Panc1 (cell line): ENCODE measurements around the gene PROX2. TPM values are rescaled to one million over a fixed set of nuclear protein-coding genes. Genes with fewer than 3 reads are reported as not detected.

Experiments used
- ATAC-seq: fragments of 200-7000 bp; cut with Tn5 transposase; 2 replicates; pipeline ENCODE4 v1.9.1; 2020; ENCODE audit warnings: mild to moderate bottlenecking, moderate library complexity
- BruUV-seq: library from RNA; stranded (reverse); fragments of 400-500 nt; replicated peaks from 2 replicates; lab custom pipeline; 2021; lab: Mats Ljungman, UMichigan
- CTCF ChIA-PET: fragments of 300-600 bp; sonication (Branson Sonifier 250); formaldehyde crosslinking; loops from one replicate; lab custom pipeline; 2022; ENCODE audit warnings: antibody characterized with exemption; lab: Charles Lee
- POLR2A ChIA-PET: fragments of 300-600 bp; sonication (Branson Sonifier 250); formaldehyde crosslinking; loops from one replicate; lab custom pipeline; 2022; ENCODE audit warnings: antibody characterized with exemption; lab: Charles Lee
- DNase-seq: peaks from one replicate; pipeline ENCODE4 v3.0.0-alpha.2; 2010; ENCODE audit warnings: low read depth, low spot score
- H3K27ac ChIP-seq: 2 replicates; pipeline ENCODE4 v1.5.1; 2011; ENCODE audit warnings: mild to moderate bottlenecking, low read length, inconsistent platforms
- H3K27me3 ChIP-seq: fragments of 200-500 bp; sonication (Bioruptor generic); 2 replicates; pipeline ENCODE4 v1.6.0; 2014; ENCODE audit warnings: low read length, inconsistent platforms; ENCODE audit not compliant: control insufficient read depth, insufficient read depth
- H3K36me3 ChIP-seq: fragments of 200-500 bp; sonication (Bioruptor generic); 2 replicates; pipeline ENCODE4 v1.5.1; 2014; ENCODE audit warnings: inconsistent platforms, mild to moderate bottlenecking, low read length, moderate library complexity; ENCODE audit not compliant: control insufficient read depth, insufficient read depth
- H3K4me1 ChIP-seq: 2 replicates; pipeline ENCODE4 v1.5.1; 2011; ENCODE audit warnings: inconsistent platforms, mild to moderate bottlenecking, low read length, moderate library complexity; ENCODE audit not compliant: control insufficient read depth, insufficient read depth
- H3K4me3 ChIP-seq, 2 experiments: 2 replicates each; pipeline ENCODE4 v1.5.1; 2011 to 2012; ENCODE audit warnings: low read depth in 2 of 2, low read length in 2 of 2, mild to moderate bottlenecking in 2 of 2, inconsistent platforms in 1 of 2, moderate library complexity in 1 of 2
- H3K9me3 ChIP-seq: fragments of 200-500 bp; sonication (Bioruptor generic); 2 replicates; pipeline ENCODE4 v1.5.1; 2014; ENCODE audit warnings: low read depth, mild to moderate bottlenecking, inconsistent platforms, low read length, moderate library complexity; ENCODE audit not compliant: control insufficient read depth, insufficient read depth
- POLR2AphosphoS5 ChIP-seq: IDR thresholded peaks from 2 replicates; pipeline ENCODE4 v1.6.1; 2012; ENCODE audit warnings: mild to moderate bottlenecking, low read depth, low read length, moderate library complexity
- SIN3A ChIP-seq: IDR thresholded peaks from 2 replicates; pipeline ENCODE4 v1.6.1; 2012; ENCODE audit warnings: low read depth, mild to moderate bottlenecking, low read length, moderate library complexity, borderline replicate concordance; ENCODE audit not compliant: insufficient read depth
- TCF7L2 ChIP-seq: IDR thresholded peaks from 2 replicates; pipeline ENCODE4 v1.6.1; 2011; ENCODE audit warnings: mild to moderate bottlenecking, low read depth, low read length, inconsistent platforms
- in situ Hi-C: cut with HindIII; loops from 2 replicates; pipeline ENCODE4 v1.10.0; 2016; ENCODE audit warnings: low sequenced_read_pairs, low pct_unique_long_range_greater_than_20kb
- intact Hi-C: fragments of 100-400 bp; cut with micrococcal nuclease; formaldehyde crosslinking; loops from one replicate; pipeline ENCODE4 v1.10.0; 2022; ENCODE audit not compliant: unreplicated experiment
- total RNA-seq: library from RNA; stranded (reverse); gene quantifications from one replicate; pipeline ENCODE4 v1.2.1, GENCODE V29; 2021; ENCODE audit not compliant: unreplicated experiment
- TF ChIP-seq, protein P1 (sequence below), 2 experiments: IDR thresholded peaks; 2 replicates each; pipeline ENCODE4 v1.6.1; 2011 to 2012; ENCODE audit warnings: low read depth in 2 of 2, control low read depth in 1 of 2, low read length in 1 of 2, mild to moderate bottlenecking in 1 of 2, moderate library complexity in 1 of 2; ENCODE audit not compliant: insufficient read depth in 1 of 2
- TF ChIP-seq, protein P2 (sequence below): fragments of 450-650 bp; IDR thresholded peaks from 2 replicates; pipeline ENCODE4 v1.5.1; 2017; ENCODE audit warnings: mild to moderate bottlenecking

PROX2 gene
- total RNA-seq, 1 experiment from 2014 or later, result not detected

DNA sequence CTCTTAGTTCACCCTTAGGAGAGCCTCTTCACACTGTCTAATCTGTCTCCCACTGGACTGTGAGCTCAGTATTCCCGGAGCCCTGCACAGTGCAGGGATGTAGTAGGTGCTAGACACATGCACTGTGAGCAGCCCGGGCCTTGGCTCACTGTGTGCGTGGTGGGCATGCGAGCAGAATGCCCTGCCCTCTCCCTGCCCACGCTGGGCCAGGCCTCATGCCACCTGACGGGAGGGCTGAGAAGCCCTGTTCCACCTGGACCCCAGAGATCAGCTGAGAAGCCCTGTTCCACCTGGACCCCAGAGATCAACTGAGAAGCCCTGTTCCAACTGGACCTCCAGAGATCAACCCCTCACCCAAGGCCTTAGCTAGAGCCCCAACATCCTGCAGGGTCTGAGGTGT is 36.2 kb upstream of the PROX2 start:
- no TSS peak for BruUV-seq
- no peak overlapping the region for H3K27ac ChIP-seq
- intact Hi-C loops, result no loop called here
- H3K4me3 ChIP-seq, result no peak overlapping the region
- ChIA-PET CTCF (no interaction called here), POLR2A (interaction anchor here (0.6 kb wide), 1 partner anchor 9 kb away, joined by 3 read pairs; no protein-coding TSS in a partner anchor)
- no peaks in the 10 kb centered on the region for H3K9me3 ChIP-seq
- DNase-seq (no peak), ATAC-seq (no peak)
- in situ Hi-C loops, result no loop called here
- no peaks in the 10 kb centered on the region for H3K4me1 ChIP-seq
- H3K36me3 ChIP-seq, result no peaks in the 10 kb centered on the region
- no peaks in the 10 kb centered on the region for H3K27me3 ChIP-seq
- no peak for TF ChIP-seq TCF7L2
- TF ChIP-seq, protein P1, sequence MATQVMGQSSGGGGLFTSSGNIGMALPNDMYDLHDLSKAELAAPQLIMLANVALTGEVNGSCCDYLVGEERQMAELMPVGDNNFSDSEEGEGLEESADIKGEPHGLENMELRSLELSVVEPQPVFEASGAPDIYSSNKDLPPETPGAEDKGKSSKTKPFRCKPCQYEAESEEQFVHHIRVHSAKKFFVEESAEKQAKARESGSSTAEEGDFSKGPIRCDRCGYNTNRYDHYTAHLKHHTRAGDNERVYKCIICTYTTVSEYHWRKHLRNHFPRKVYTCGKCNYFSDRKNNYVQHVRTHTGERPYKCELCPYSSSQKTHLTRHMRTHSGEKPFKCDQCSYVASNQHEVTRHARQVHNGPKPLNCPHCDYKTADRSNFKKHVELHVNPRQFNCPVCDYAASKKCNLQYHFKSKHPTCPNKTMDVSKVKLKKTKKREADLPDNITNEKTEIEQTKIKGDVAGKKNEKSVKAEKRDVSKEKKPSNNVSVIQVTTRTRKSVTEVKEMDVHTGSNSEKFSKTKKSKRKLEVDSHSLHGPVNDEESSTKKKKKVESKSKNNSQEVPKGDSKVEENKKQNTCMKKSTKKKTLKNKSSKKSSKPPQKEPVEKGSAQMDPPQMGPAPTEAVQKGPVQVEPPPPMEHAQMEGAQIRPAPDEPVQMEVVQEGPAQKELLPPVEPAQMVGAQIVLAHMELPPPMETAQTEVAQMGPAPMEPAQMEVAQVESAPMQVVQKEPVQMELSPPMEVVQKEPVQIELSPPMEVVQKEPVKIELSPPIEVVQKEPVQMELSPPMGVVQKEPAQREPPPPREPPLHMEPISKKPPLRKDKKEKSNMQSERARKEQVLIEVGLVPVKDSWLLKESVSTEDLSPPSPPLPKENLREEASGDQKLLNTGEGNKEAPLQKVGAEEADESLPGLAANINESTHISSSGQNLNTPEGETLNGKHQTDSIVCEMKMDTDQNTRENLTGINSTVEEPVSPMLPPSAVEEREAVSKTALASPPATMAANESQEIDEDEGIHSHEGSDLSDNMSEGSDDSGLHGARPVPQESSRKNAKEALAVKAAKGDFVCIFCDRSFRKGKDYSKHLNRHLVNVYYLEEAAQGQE (IDR thresholded peaks at IDR 0.05; ENCODE audit: insufficient read depth in 1 of 2, low read depth in 2 of 2, low read length in 1 of 2), result no peak
- no peak for TF ChIP-seq SIN3A
- TF ChIP-seq, protein P2, sequence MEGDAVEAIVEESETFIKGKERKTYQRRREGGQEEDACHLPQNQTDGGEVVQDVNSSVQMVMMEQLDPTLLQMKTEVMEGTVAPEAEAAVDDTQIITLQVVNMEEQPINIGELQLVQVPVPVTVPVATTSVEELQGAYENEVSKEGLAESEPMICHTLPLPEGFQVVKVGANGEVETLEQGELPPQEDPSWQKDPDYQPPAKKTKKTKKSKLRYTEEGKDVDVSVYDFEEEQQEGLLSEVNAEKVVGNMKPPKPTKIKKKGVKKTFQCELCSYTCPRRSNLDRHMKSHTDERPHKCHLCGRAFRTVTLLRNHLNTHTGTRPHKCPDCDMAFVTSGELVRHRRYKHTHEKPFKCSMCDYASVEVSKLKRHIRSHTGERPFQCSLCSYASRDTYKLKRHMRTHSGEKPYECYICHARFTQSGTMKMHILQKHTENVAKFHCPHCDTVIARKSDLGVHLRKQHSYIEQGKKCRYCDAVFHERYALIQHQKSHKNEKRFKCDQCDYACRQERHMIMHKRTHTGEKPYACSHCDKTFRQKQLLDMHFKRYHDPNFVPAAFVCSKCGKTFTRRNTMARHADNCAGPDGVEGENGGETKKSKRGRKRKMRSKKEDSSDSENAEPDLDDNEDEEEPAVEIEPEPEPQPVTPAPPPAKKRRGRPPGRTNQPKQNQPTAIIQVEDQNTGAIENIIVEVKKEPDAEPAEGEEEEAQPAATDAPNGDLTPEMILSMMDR, result no peak

DNA sequence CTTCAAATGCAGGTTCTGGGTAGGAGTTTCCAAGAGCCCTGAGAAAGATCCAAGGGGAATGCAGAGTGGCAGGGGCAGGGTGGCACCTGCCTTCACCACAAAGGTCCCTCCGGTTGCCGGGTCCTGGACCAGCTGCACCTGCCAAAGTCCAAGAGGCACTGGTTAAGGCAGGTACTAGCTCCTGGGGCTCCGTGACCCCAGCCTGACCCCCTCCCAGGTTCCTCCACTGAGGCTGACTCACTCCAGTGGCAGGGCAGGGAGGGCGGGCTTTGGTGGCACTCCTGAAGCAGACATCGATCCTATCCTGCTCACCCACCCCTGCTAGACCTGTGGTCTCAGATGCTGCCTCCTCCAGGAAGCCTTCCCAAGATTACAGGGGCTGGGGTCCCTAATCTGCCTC is 35.8 kb upstream of the PROX2 start:
- Histone ChIP-seq H3K4me3 (no peak overlapping the region), H3K27me3 (no peaks in the 10 kb centered on the region), H3K27ac (no peak overlapping the region), H3K9me3 (no peaks in the 10 kb centered on the region), H3K4me1 (no peaks in the 10 kb centered on the region), H3K36me3 (no peaks in the 10 kb centered on the region)
- no TSS peak for BruUV-seq
- intact Hi-C loops, result no loop called here
- in situ Hi-C loops, result no loop called here
- ATAC-seq (no peak), DNase-seq (no peak)
- TF ChIP-seq TCF7L2, result no peak
- TF ChIP-seq POLR2AphosphoS5, result no peak
- TF ChIP-seq SIN3A, result no peak
- TF ChIP-seq, protein P1 (IDR thresholded peaks at IDR 0.05; ENCODE audit: insufficient read depth in 1 of 2, low read depth in 2 of 2, low read length in 1 of 2), result no peak
- TF ChIP-seq, protein P2, result no peak
- CTCF ChIA-PET, result no interaction called here
- POLR2A ChIA-PET, result interaction anchor here (0.6 kb wide), 1 partner anchor 10 kb away, joined by 3 read pairs; no protein-coding TSS in a partner anchor
